NCI-H2081 (cell line): ENCODE measurements around the gene CPED1.
"Not testable (repeated sequence)": the region's sequence is repeated elsewhere in the genome, so short reads cannot be mapped to it uniquely, and the experiment has no call there.

Experiments
- DNase-seq, 2 experiments: peaks; one replicate each; lab custom pipeline; 2025; lab: John Stamatoyannopoulos, UW

The CPED1 gene

DNA sequence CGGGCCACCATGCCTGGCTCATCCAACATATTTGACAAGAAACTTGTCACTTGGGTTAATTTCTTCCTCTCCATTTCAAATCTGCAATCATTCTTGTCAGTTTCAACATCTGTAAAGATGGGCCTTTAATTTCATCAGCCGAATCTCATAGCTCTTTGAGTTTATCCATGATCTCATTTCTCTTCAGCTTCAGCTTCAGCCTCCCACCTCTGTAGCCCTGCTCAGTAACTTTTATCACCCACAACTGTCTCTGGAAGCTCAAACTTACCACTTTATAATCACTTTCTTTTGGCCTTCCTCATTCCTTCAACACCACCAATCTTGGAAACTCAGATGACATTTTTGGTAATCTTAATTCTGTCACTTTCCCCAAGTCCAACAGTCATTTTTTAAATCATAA, 83.2 kb downstream of the CPED1 start:
- DNase-seq: no peak

DNA sequence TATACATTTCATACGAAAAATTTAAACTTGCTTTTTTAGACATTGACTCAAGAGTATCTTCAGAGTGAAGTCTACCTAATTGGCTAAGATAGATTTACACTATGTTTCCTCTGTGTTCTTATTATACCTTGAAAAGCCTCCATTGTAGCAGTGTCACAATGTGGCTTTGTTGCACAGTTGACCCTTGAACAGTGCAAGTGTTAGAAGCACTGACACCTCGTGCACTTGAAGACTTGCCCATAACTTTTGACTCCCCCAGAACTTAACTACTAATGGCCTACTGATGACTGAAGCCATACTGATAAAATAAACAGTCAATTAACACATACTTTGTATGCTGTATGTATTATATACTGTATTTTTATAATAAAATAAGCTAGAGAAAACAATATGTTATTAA, 84.3 kb downstream of the CPED1 start:
- DNase-seq: no peak

DNA sequence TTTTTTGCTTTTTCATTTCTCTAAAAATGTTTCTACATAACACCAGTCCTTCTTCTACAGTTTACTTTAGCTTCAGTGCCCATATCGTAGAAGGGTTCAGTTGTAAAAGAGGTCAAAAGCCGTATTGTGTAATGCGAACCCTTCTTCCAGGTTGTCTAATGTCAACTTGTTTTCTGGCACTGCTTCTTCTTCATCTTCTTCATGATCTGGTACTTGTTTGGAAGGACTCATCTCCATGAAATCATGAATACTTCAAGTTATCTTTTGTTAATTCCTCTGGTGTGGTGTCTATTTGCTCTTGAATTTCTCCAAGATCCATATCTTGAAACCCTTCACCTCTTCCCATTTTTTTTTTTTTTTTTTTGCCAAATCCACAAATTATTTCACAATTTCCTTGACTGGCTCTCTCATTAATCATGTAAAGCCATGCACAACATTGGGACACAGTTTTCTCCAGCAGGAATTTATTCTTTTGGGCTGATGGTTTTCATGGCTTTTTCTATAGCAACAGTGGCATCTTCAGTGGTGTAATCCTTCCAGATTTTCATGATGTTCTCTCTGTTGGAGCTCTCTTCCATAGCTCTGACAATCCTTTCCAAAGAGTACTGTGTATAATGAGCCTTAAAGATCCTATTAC, 85.1 kb downstream of the CPED1 start:
- DNase-seq: no peak

DNA sequence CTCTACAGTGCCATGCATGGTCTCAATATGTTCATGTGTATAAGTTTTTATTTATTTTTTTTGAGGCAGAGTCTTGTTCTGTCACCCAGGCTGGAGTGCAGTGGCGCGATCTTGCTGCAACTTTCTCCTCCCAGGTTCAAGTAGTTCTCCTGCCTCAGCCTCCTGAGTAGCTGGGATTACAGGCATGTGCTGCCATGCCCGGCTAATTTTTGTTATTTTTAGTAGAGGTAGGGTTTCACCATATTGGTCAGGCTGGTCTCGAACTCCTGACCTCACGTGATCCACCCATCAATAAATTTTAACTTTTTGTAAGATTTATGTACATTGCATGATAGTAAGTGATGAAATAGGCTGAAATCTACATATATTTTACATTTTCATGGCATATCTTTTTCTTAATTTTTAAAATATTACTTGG, 86.9 kb downstream of the CPED1 start:
- not testable (repeated sequence) for DNase-seq

DNA sequence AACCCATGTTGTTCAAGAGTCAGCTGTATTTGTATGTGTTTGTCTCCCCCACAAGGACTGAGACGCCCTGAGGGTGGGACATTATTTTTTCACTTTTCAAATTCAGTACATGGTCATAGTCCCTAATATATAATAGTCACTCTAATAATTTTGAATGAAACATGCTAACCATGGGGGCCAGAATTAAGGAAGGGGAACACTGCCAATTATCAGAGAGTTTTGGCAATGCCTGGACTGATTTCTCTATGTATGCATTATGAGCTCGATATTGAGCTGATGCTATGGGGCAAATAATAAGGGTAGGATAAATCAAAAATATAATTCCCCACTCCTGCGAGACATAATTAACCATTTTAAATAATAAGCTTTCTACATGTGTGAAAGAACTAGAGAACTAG, 87.4 kb downstream of the CPED1 start:
- DNase-seq: no peak

DNA sequence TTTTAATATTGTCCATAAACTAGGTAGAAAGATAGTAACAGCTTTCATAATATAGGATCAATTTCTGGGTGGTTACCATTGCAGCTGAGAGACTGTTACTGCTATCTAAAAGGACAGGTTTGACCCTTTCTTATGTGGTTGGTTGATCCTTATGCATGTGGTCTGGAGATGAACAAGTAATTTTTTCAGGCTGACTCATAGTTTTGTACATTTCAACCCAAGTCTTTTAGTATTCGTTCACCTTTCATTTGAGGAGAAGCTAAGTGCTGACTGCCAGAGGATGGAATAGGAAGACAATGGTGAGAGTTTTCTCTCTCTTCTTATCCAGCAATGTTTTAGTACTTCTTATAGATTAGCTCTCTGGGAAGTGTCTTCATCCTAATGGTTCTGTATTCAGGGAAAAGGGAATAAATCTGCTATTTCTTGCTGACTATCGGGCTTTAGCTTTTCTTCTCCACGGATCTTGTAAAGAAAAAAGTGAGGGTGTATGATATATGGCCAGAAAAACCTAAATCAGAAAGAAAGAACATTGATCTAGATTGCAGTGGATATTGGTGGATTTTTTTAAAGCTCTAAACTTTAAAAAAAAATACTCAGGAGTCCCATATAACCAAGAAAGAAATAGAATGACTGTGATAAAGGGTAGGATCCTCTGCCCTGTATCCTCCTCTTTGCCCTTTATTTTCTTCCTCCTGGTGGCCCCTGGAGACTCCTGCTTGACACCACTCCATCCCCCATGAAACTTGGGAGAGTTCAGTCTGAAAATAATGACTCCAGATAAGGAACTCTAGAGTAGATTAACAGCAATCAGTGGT, 88.0 kb downstream of the CPED1 start:
- DNase-seq: no peak

DNA sequence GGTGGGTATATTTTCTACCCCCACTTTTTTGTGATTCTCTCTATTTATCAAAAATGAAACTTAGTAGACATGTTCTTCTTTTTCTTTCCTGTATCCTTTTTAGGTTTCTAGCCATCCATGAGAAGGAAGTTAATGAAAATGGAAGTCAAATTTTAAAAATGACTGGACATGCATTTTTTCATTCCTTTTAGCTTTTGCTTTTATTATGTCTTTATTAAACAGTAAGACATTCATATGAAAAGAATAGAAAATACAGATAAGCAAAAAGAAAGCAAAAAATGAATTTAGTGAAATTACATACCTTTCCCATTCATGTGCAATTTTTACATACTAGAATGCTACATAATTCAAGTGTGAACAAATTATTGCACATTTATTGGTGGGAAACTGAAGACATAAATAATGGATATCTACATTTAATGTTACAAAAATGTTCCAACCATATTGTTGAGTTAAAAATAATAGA, 88.7 kb downstream of the CPED1 start:
- no peak for DNase-seq

DNA sequence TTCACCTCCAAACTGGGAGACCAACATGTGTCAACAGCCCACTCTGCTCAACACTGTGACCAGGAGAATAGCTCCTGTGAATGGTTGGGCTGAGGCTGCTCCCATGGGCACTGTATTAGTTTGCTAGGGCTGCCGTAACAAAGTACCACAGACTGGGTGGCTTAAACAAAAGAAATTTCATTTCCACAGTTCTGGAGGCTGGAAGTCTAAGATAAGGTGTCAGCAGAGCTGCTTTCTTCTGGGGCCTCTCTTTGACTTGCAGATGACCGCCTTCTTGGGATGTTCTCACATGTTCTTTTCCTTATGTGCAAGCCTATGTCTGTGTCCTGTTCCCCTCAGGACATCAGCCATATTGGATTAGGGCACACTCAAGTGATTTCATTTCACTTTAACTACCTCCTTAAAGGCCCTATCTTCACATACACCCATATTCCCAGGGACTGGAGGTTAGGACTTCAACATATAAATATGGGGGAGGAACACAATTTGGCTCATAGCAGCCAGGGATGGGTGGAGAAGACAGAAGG, 90.3 kb downstream of the CPED1 start:
- DNase-seq: no peak

DNA sequence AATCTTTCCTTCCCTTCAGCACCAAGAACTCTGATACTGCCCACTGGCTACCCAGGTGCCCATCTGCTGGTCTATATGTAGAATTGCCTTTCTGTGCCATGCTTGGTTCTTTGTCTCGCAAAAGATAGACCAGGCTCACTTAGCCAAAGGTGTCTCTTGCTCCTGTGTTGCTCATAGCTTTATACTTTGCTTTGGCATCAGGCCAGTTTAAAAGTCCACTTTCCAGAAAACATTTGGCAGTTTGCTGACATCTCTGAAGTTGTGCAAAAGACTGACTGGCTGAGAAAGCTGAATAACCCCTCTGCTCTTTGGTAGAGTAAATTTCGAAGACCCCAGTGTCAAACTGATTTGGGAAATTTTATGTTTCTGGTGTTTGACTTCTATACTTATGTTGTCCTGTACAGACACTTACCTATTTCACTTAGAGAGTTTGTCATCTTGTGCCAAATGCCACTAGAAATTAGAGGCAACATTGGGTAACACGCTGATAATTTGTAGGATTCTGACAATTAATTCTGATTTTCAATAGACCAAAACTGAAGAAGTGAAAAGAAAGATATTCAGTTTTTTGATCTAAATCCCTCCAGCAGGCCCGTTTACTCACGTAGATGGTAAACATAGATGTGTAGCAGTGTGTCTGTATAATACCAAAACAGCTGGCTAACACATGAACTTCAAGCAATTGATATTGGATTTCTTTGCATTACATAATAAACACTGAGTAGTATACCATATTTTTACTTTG, 91.1 kb downstream of the CPED1 start:
- DNase-seq: no peak

DNA sequence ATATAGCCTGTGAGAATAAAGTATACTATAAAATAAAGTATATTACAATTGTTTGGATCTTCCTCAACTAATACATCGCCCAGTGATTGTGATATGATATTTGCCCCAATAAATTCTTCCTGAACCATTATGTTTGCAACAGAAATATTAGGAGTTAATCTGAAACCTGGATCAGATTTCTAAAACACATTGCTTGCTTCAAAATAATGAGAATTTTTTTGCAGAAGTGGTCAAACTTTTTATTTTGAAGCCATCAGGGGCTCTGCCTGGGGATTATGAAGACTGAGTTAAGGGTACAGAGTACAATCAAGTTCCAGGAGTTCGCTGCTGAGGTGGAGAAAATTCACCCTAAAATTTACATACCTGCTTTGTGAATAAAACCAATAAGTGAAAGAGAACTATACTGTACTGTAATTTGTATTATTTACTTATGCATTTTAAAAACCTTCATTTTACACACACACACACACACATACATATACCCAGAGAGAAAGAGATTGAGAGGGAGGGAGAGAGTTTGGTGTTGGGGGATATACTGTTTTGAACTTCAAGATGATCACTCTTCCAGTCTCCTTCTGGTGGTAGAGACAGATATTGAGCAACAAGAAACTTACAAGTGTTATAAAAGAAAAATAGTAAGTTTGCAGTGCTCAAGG, 91.9 kb downstream of the CPED1 start:
- no peak for DNase-seq

DNA sequence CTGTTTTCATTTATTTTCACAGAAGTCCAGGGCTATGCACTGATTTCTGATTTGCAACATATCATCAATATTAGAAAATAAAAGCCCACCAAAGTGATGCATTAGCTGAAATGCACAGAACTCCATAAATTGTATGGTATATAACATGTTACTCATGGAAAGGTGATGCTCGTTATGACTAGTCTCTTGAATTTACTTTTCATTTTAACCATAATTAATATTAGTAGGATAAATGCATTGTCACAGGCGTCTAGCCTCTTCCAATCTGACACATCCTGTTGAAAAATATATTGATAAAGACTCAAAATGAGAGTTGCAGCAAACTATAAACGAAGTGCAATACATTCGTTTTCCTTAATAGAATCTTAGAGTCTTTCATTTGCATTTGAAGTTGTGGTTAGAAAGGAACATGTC, 92.4 kb downstream of the CPED1 start:
- no peak for DNase-seq

DNA sequence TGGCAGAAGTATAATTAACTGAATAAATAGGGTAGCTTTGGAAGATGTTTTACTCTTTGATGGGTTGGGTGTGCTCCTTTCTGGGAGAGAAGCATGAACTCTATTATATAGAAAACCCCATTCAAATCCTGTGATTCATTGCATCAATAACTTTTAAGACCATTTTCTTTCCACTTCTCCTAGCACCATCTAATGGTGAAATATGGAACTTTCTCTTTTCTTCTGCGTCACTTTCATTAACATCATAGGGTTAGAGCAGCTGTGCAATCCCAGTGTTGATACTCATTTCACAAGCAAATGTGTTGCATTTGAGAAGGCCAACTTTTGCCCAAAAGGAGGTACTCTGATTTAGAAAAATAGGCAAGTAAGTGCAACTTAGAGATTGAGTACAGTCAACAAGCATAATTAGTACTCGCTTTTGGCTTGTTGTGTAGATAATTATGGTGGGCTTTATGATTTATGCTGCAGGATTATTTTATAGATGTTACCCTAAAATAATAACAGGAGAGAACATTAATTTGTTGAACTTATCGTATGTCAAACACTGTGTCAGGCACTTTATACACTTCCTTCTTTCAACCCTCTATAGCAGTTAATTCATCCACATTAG, 92.9 kb downstream of the CPED1 start:
- DNase-seq: peak; percentile 39 to 72

DNA sequence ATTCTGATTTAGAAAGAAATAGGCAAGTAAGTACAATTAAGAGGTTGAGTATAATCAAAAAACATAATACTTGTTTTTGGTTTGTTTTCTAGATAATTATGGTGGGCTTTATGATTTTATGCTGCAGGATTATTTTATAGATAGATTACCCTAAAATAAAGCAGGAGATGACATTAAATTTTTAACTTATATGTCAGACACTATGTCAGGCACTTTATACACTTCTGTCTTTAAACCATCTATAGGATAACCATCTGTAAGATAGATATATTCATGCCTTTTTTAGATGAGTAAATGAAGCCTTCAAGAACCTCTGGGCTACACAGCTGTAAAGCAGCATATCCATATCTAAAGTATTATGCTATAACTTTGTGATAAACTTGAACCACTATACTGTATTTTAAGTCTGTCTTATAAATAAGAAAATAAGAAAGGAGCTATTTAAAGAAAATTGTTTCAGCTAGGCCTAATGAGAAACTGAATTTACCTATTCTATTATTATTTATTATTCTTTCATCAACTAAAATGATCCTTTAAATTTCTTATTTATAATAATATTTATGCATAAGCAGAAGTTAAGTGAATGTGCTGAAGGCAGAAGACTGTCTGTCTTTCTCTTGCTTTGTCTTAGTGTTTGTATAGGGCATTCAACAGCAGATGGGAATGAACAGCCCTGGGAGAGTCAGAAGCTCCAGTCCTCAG, 94.0 kb downstream of the CPED1 start:
- no peak for DNase-seq

DNA sequence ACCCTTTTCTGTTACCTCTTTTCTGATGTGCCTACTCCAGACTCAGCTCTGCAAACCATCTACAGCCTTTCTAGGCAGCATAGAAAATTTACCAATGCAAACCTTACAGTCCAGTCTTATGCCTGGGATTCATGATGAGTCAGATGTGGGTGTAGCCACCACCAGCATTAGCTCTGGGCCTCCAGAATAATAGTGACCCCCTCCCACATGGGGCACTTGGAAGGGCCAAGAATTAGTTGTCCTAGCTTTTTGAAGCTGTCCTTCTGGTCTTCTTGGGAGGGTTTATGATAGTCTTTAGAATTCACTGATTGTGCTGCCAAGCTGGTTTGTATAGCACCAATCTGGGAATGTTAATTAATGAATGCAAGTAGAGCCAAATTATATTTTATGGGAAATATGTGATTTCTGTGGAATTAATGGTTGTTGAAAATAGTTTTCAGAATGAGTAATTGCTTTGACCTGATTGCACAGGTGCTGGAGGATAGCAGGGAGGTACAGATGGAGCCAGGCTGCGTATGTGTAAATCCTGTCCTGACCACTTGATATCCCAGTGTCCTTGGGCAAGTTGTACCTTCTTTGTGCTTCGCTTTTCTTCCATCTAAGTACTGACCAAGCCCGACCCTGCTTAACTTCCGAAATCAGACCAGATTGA, 94.8 kb downstream of the CPED1 start:
- no peak for DNase-seq

DNA sequence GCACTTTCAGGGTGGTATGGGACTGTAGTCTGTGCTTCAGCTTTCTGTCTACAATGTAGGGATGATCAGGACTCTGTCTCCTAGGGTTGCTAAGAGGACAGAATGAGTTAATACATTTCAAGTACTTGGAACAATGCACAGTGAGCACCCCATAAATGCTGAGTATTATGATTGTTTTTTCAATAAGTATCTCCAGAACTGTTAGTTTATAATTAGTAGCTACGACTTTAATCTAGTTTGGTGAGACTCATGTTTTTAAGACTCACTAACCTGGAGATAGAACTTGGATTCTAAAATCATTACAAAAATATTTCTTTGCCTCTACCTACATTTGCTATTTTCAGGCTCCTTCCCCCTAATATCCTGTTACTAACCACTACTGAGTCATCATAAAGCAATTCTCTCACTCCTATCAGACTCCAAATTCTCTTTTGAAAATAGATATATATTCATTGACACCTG, 95.3 kb downstream of the CPED1 start:
- DNase-seq: no peak

DNA sequence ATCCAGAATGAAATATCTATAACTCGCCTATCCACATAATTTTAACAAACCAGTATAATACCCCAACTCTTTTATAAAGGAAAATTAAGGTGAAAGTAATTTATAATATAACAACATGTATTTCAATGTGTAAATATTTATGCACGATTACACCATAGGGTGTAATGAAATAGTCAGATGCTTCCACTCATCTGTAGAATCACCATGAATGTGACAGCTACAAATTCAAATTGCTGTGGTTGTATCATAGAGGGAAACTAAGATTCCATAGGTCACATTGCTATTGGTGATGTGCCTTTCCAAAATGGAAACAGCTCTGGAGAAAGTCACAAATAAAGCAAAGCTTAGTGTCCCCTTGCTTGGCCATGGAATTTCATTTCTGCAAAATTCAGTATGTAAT, 95.7 kb downstream of the CPED1 start:
- DNase-seq: no peak

DNA sequence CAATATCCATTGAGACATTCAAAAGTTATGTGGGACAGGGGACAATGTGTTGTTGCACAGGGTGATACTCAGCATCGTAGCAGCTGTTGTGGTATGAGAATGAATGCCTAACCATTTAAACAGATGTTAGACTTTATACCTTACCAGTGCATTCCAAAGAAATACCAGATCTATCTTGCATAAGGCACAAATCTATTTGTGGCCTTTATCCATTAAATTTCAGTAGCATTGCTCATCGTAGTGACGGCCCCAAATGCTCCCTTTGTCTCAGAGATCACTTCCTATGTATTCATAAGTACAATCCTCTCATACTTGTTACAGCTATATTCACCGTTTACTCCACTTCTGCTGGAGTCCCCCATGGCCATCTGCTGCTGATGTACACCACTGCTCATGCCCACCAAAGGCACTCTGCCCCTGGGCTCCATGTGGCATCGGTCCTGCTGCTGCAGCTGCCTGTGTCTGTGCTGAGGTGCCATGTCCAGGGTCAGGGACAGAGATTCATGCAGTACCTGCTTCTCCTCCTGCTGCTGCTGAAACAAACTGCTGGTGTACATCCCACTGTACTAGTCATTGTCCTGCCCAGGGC, 96.3 kb downstream of the CPED1 start:
- no peak for DNase-seq

DNA sequence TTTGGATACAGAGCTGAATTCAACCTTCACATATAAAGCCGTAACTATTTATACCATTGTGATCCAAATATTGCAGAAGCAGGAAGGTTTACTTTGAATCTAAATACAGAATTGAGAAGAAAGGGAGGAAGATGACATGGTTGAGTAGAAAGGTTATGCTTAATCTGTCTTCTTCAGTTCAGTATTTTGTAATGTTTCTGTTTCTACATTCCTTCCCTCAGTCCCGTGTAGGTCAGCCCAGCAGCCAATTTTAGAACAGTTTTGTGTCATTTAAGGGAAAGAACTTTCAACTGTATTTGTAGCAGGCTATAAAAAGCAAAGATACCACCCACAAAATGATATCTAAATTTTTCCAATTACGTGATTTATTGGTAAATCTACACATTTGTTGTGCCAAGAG, 97.4 kb downstream of the CPED1 start:
- no peak for DNase-seq

DNA sequence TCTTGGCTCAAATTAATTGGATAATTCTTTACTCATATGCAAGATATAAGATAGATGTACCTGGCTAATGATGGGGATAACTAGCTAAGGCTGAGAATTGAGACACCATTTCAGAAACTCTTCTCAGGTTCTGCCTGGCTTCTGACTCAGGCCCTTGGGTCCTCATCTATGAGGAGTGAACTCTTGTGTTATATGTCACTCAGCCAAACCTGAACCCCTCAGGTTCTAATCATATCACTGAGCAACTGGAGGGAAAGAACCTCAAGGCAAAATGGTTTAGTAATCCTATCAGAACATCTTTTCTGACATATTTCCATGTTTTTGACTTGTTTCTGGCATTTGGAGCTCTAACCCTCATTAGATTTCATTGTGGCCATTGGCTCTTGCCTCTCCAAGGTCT, 100.4 kb downstream of the CPED1 start:
- no peak for DNase-seq

DNA sequence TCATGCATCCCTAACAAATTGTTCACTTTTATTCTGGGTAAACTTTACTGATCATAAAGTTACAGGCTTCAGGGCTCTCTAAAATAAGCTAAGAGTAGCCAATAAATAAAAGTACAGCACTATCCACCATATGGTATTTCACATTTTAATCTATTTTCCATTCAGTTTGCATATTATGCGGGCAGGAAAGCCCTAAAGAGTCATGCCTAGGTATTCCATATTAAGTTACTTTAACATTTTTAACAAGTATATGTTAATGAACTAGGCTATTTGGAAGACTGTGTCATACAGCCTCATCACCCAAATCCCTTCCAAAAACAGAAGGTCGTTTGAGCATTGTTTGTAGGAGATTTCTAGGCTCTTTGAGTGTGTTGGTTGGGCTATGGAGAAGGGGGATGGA, 106.3 kb downstream of the CPED1 start:
- no peak for DNase-seq
